ENCODE data around the gene NCAPG2. TPM values are rescaled to one million over a fixed set of nuclear protein-coding genes. Genes with fewer than 3 reads are reported as not detected.

NCAPG2 gene
- total and polyA plus RNA-seq, 2 of the 13 experiments (the other 11 are each of a cell fraction or from before 2014, with no cell fraction given) = 15.1 to 30.7 TPM

GRCh38 chr7:158650821-158651225 lies 53.8 kb downstream of the NCAPG2 start:
- Histone ChIP-seq H3K4me1 (ENCODE audit: insufficient read depth, low read length) (peaks cover 38% of the 10 kb centered on the region), H3K79me2 (ENCODE audit: insufficient read depth, low read length) (peaks cover 6% of the 10 kb centered on the region), H3K9ac (ENCODE audit: insufficient read depth, low read depth, low read length) (no peak overlapping the region), H2AFZ (ENCODE audit: low read length) (no peak overlapping the region), H3K36me3 (replicated peaks in 1 of 2; ENCODE audit: control insufficient read depth in 1 of 2, insufficient read depth in 2 of 2, low read length in 2 of 2) (peaks cover 10 to 54% of the 10 kb centered on the region in 2 experiments), H3K27me3 (ENCODE audit: control insufficient read depth in 1 of 2, insufficient read depth in 2 of 2, low read length in 2 of 2) (no peaks in the 10 kb centered on the region), H3K27ac (ENCODE audit: extremely low read length, insufficient read depth, low read length) (no peak overlapping the region), H4K20me1 (ENCODE audit: insufficient read depth, low read length) (no peaks in the 10 kb centered on the region), H3K9me3 (ENCODE audit: low read length) (no peaks in the 10 kb centered on the region), H3K4me2 (ENCODE audit: low read depth, low read length) (no peak overlapping the region), H3K4me3 (replicated peaks in 1 of 3; ENCODE audit: insufficient read depth in 1 of 3, low read depth in 2 of 3, low read length in 3 of 3) (no peak overlapping the region)
- ATAC-seq (no peak), FAIRE-seq (no peak), DNase-seq (ENCODE audit: low spot score) (no peak)
- TF ChIP-seq HINFP (CRISPR knock-in tag; IDR thresholded peaks at IDR 0.05; ENCODE audit: low read depth) (no peak), PHF8 (CRISPR knock-in tag; IDR thresholded peaks at IDR 0.05) (no peak), NFATC3 (CRISPR knock-in tag; IDR thresholded peaks at IDR 0.05) (no peak), ZNF496 (CRISPR knock-in tag; IDR thresholded peaks at IDR 0.05; ENCODE audit: insufficient replicate concordance) (no peak), HNRNPK (IDR thresholded peaks at IDR 0.05; ENCODE audit: low read depth, low read length, poor library complexity, severe bottlenecking) (no peak), ZNF691 (CRISPR knock-in tag; IDR thresholded peaks at IDR 0.05; ENCODE audit: borderline replicate concordance, low read depth) (no peak)
- 89% methylated on average over 7 of the region's 7 CpGs for WGBS (ENCODE audit: low lambda C conversion rate)
- POLR2A ChIA-PET = no interaction called here
- intact Hi-C loops (cut with micrococcal nuclease; ENCODE audit: unreplicated experiment) (no loop called here), in situ Hi-C loops (cut with HindIII; ENCODE audit: extremely low pct_ligation_motif_present, low pct_unique_long_range_greater_than_20kb) (no loop called here)
- CTCF ChIA-PET (ENCODE audit: low intra/inter-chr PET ratio, low total read pairs) = no interaction called here
- no TSS peak for BruUV-seq (replicated peaks)

Data from HepG2 (cell line).